ENCODE measurements around the gene GAD1. TPM values are rescaled to one million over a fixed set of nuclear protein-coding genes. Genes with fewer than 3 reads are reported as not detected.

The GAD1 gene
- total and polyA plus RNA-seq, 12 donors, result 1.5 to 18.3 (median 6.6) TPM

DNA sequence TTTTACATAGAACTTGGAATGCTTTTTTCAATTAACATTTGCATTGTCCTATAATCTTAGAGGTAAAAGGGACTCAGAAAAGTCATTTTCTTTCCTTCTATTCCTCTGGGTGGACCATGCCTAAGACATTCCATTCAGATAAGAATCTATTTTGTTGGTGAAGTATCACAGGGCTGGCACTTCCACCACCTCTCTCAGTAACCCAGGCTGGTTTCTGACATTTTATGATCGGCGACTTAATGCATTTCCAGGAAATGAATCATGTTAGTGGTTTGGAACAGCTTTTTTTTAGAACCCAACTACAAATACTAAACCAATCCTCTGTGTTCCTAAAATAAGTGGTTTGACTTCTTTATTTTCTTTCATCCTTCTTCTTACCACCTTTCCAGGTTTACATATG lies 27.0 kb downstream of the GAD1 start:
- Histone ChIP-seq H3K4me1 (replicated peaks in 1 of 2) (no peaks in the 10 kb centered on the region), H3K27me3 (no peaks in the 10 kb centered on the region), H3K4me3 (no peak overlapping the region), H3K27ac (no peak overlapping the region), H3K9me3 (replicated peaks in 1 of 3) (no peaks in the 10 kb centered on the region), H3K36me3 (replicated peaks in 1 of 2) (no peaks in the 10 kb centered on the region)
- TF ChIP-seq POLR2A (IDR thresholded peaks at IDR 0.05), result no peak
- TF ChIP-seq, protein P1, sequence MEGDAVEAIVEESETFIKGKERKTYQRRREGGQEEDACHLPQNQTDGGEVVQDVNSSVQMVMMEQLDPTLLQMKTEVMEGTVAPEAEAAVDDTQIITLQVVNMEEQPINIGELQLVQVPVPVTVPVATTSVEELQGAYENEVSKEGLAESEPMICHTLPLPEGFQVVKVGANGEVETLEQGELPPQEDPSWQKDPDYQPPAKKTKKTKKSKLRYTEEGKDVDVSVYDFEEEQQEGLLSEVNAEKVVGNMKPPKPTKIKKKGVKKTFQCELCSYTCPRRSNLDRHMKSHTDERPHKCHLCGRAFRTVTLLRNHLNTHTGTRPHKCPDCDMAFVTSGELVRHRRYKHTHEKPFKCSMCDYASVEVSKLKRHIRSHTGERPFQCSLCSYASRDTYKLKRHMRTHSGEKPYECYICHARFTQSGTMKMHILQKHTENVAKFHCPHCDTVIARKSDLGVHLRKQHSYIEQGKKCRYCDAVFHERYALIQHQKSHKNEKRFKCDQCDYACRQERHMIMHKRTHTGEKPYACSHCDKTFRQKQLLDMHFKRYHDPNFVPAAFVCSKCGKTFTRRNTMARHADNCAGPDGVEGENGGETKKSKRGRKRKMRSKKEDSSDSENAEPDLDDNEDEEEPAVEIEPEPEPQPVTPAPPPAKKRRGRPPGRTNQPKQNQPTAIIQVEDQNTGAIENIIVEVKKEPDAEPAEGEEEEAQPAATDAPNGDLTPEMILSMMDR (IDR thresholded peaks at IDR 0.05), result no peak
- intact Hi-C loops (cut with DNase I), result no loop called here
- DNase-seq, result no peak
- 60 to 83% (median 67%) methylated on average over 2 of the region's 2 CpGs for WGBS, 4 donors

- Histone ChIP-seq H3K27me3 (no peaks in the 10 kb centered on the region), H3K4me1 (replicated peaks in 1 of 2) (no peaks in the 10 kb centered on the region), H3K27ac (no peak overlapping the region), H3K9me3 (replicated peaks in 1 of 3) (no peaks in the 10 kb centered on the region), H3K36me3 (replicated peaks in 1 of 2) (no peaks in the 10 kb centered on the region), H3K4me3 (no peak overlapping the region)
- intact Hi-C loops (cut with DNase I), result no loop called here
- 83 to 90% (median 89%) methylated on average over 10 of the region's 10 CpGs for WGBS, 4 donors
- TF ChIP-seq, protein P1 (IDR thresholded peaks at IDR 0.05), result no peak
- no peak for TF ChIP-seq POLR2A (IDR thresholded peaks at IDR 0.05)
- no peak for DNase-seq
Measured at GRCh38 chr2:170845343-170845742, 28.7 kb downstream of the GAD1 start.

- Histone ChIP-seq H3K27ac (no peak overlapping the region), H3K4me3 (no peak overlapping the region), H3K9me3 (replicated peaks in 1 of 3) (no peaks in the 10 kb centered on the region), H3K27me3 (no peaks in the 10 kb centered on the region), H3K4me1 (replicated peaks in 1 of 2) (no peaks in the 10 kb centered on the region), H3K36me3 (replicated peaks in 1 of 2) (no peaks in the 10 kb centered on the region)
- TF ChIP-seq, protein P1 (IDR thresholded peaks at IDR 0.05), result no peak
- TF ChIP-seq POLR2A (IDR thresholded peaks at IDR 0.05), result no peak
- no peak for DNase-seq
- intact Hi-C loops (cut with DNase I), result no loop called here
Measured at GRCh38 chr2:170846314-170846713, 29.6 kb downstream of the GAD1 start.

DNA sequence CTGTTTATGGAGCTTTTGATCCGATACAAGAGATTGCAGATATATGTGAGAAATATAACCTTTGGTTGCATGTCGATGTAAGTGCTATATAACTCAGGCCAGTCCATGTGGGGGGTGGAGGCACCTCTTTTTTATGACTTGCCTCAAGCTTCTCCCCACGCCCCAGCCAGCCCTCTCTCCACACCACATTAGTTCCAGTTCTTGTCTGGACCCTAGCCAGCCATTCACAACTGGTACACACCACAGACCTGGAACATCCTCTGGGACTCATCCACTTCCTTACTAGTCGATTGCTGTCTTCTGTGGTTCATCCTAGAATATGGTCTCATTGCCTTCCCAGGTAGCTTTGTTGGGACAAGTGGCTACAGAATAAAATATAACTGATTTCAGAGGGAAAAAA lies 31.0 kb downstream of the GAD1 start:
- Histone ChIP-seq H3K27ac (no peak overlapping the region), H3K36me3 (replicated peaks in 1 of 2) (no peaks in the 10 kb centered on the region), H3K9me3 (replicated peaks in 1 of 3) (no peaks in the 10 kb centered on the region), H3K4me3 (no peak overlapping the region), H3K27me3 (no peaks in the 10 kb centered on the region), H3K4me1 (replicated peaks in 1 of 2) (no peaks in the 10 kb centered on the region)
- TF ChIP-seq POLR2A (IDR thresholded peaks at IDR 0.05), result no peak
- TF ChIP-seq, protein P1 (IDR thresholded peaks at IDR 0.05), result no peak
- DNase-seq, result no peak
- intact Hi-C loops (cut with DNase I), result no loop called here
- WGBS, 4 donors, result 84 to 89% (median 86%) methylated on average over 4 of the region's 4 CpGs
